Esophagus muscularis mucosa (tissue), 4 donors: Measurements from ENCODE around the gene ERO1B.

ENCODE experiments used
- EP300 ChIP-seq: sonication (generic); formaldehyde crosslinking; IDR thresholded peaks from one replicate; pipeline ENCODE4 v1.6.1; 2017; ENCODE audit warnings: antibody characterized with exemption
- POLR2A ChIP-seq: fragments of 450-650 bp; IDR thresholded peaks from one replicate; pipeline ENCODE4 v1.6.1; 2017; ENCODE audit warnings: antibody characterized with exemption, moderate library complexity, mild to moderate bottlenecking, low read depth
- POLR2AphosphoS5 ChIP-seq, 2 donors: sonication (generic); formaldehyde crosslinking; IDR thresholded peaks; one replicate each; pipeline ENCODE4 v1.6.1; 2017; ENCODE audit warnings: antibody characterized with exemption in 2 of 2
- TF ChIP-seq, protein P1 (sequence below), 3 experiments: fragments of 200-600 bp in 2 of 3; fragments of 450-650 bp in 1 of 3; sonication (generic) in 2 of 3; IDR thresholded peaks; one replicate each; pipeline ENCODE4 v1.5.1; 2017 to 2019; ENCODE audit warnings: antibody characterized with exemption in 3 of 3, mild to moderate bottlenecking in 2 of 3, moderate library complexity in 1 of 3

DNA sequence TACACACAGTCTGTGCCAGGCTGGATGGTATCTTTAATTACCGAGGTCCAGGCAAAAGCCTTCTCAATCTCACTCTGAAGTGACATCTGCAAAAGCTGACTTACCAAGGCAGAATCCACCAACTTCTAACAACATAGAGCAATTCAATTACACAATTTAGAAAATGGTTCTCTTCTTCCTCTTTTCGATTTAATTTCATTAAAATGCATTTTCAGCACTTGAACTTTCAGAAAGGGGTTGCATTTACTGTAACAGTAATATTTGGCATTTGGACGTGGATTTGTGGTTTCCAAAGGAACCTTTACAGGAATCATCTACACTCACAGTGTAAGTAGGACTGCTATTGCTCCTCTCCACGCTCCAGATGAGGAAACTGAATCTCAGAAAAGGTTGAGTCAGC, 53.3 kb downstream of the ERO1B start:
- TF ChIP-seq, protein P1, sequence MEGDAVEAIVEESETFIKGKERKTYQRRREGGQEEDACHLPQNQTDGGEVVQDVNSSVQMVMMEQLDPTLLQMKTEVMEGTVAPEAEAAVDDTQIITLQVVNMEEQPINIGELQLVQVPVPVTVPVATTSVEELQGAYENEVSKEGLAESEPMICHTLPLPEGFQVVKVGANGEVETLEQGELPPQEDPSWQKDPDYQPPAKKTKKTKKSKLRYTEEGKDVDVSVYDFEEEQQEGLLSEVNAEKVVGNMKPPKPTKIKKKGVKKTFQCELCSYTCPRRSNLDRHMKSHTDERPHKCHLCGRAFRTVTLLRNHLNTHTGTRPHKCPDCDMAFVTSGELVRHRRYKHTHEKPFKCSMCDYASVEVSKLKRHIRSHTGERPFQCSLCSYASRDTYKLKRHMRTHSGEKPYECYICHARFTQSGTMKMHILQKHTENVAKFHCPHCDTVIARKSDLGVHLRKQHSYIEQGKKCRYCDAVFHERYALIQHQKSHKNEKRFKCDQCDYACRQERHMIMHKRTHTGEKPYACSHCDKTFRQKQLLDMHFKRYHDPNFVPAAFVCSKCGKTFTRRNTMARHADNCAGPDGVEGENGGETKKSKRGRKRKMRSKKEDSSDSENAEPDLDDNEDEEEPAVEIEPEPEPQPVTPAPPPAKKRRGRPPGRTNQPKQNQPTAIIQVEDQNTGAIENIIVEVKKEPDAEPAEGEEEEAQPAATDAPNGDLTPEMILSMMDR (IDR thresholded peaks at IDR 0.05), result no peak
- TF ChIP-seq POLR2A (no peak), POLR2AphosphoS5 (IDR thresholded peaks at IDR 0.05) (no peak), EP300 (no peak)
